Islet of Langerhans (tissue), 1 donor: Measurements from ENCODE around the gene CALCOCO2.
A peak's percentile ranks its signal among the peaks of the same experiment; 100 is the strongest.
"Not testable (repeated sequence)": the region's sequence is repeated elsewhere in the genome, so short reads cannot be mapped to it uniquely, and the experiment has no call there.

Experiments used
- FAIRE-seq: peaks from one replicate; lab custom pipeline; 2011; peaks lifted over from hg19 to GRCh38; lab: Jason Lieb, UNC

Gene CALCOCO2, protein sequence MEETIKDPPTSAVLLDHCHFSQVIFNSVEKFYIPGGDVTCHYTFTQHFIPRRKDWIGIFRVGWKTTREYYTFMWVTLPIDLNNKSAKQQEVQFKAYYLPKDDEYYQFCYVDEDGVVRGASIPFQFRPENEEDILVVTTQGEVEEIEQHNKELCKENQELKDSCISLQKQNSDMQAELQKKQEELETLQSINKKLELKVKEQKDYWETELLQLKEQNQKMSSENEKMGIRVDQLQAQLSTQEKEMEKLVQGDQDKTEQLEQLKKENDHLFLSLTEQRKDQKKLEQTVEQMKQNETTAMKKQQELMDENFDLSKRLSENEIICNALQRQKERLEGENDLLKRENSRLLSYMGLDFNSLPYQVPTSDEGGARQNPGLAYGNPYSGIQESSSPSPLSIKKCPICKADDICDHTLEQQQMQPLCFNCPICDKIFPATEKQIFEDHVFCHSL

DNA sequence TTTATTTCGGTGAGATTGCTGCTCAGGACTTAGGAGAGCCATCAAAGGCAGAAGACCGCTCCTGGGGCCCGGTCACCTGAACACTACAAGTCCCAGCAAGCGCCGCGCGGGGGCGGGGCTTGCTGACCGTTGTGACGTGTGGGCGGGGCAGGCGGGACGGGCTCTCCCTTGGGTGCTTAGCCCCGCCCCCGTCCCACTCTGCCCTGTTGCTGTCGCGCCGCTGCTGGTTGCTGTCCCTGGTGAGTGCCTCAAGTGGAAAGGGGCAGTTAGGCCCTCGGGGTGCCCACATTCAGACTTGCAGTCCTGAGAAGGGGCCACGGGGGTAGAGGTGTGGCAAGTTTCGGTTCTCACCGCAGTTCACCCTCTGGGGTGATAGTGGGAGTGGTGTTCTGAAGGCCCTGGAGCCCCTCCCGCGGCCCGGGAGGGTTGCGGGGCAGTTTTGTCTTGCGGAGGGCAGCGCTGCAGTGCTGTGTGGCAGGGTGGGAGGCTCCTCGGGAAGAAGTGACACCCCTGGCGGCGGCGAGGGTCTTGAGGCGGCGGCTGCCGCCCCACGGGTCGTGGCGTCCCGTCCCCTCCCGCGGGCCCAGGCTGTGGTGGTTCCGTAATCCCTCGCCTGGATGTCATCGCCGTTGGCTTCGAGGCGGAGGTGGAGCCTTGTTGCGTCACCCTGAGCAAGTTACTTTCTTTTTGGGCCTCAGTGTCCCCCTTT, at the start of gene CALCOCO2:
Gene CALCOCO2, plus strand, starts transcription at position 196 of the 709 bp plus-strand sequence. CDS start 10,673 bp downstream, outside the sequence.
- FAIRE-seq: no peak

DNA sequence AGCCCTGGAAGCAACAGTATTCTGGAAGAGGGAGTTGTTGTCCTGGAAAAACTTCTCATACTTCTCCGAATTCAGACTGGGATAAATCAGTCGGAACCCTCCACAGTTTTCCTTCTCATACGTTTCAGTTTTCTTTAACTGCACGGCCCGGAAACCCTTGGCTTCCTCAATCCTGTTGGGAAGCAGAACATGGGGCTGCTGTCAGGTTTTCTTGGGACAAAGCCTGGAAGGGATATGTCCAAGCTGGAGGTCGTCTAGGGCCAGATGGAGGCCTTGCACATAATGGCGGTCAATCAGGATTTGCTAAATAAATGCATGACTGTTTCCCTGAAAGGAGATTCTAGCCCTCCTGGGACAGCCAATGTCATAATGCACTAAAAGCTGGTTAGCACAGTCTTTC, 43.0 kb upstream of the CALCOCO2 start:
- FAIRE-seq: no peak

DNA sequence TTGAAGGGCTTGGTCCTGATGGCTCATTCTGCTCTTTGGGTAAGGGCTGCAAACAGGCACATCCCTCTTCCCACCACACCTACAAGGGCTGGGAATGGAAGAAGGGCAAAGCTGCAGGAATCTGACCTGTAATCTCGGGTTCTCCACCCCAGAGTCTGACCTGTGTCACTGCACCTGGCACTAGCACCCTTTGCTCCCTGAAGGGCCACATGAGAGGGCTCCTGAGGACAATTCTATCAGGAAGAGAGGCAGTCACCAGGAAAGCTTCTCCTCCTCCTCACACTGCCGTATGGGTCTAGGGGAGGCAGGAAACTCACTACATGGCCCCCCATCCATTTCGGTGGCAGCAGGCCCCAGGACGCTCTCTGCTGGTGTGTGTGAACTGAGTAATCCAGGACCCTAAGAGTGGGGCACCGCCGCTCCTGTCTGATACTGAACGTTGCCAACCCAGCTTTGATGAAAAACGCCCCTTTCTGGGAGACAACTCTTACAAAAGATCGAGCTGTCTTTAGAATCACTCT, 40.2 kb upstream of the CALCOCO2 start:
- FAIRE-seq: no peak

DNA sequence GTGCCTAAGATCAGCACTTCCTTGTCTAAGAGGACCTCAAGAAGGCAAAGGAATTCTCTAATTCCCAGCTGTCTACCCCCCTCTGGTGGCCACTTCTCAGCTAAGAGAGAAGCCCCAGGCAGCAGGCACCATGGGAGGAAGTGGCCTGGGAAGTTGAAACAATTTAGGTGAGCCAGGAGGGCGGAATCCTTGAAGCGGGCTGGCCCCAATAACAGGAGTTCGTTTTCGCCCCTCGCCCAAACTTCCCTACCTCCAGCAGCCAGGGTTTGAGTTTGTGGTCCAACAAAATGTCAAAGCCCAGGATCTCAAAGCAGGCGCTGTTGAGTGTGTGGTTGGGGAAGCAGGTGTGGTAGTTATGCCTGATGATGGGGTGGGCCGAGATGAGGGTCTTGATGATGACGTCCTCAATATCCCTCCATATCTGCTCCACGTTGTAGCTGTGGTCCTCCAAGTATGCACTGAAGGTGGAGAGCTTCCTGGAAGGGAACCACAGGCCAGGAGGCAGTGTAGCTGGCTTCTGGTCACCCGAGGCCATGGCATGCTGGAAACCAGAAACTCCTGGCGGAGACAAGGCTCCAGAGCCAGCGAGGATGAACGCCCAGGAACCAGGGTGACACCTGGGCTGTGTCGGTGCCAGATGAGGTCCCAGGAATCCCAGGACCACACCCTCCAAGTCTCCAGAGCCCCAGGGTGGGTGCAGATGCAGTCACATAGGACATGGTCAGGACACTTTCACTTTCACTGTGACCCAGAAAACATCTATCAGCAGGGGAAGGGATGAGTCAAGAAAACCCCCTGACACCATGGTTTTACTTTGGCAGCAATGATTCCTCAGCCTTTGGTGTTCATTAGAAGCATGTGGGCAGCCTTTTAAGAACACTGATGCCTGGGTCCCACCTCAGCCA, 39.5 kb upstream of the CALCOCO2 start:
- no peak for FAIRE-seq

DNA sequence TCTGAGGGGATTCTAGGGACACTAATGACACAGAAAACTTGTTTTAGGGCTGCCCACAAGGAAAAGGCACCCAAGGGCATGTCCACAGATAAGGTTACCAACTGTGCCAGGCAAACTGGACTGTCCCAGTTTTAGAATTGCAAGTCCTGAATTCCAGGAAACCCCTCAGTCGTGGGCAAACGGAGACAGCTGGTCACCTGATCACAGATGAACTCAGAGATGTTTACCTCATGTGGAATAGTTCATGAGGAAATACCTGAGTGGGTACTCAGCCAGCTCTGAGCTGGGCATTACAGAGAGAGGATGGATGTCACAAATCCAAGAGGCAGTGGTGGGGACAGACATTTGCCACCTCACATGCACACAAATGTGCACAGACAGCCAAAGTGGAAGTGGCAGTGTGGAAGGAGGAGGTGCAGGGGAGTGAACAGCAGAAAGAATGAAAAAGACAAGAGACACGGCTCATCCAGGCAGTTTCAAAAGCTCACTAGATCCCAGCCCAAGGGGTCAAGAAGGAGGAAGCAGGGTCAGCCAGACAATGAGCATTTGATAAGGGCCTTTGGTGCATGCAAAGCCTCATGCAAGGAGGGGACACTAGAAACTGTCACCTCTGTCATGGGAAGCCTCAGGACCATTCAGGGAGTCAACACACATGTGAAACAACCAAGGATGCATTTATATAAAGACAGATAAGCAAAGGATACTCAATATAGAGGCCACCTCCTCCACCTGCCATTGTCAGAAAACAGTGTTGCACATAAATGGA, 38.6 kb upstream of the CALCOCO2 start:
- no peak for FAIRE-seq

DNA sequence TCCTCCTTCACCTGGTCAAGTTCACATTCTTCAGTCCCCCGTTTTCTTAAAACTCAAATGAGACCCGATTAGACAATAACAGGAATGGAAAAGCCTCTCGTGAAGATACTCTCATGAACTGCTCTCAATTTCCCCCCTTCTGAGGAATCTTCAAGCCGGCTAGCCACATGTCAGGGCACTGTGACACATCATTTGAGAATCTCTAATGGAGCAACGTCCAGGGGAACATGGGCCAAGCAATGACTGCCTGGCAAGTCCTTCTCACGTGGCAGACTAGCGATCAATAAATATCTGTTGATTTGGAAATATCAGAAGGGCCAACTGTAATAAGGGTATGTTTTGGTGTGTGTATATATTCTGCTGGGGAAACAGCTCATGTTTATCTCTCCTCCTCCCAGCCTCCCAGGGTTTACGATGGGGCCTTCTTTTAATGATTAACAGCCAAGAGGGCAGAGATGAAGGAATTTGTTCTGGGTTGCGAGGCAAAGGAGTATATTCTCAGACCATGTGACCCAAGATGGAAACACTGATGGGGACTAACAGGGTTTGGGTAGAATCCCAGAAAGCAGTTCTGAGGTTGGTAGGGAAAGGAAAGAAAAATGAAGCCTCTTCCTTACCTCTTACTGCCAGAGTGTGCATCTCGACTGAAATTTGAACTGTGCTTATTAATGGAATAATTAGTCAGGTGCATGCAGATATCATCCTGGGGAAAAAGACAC, 35.2 kb upstream of the CALCOCO2 start:
- peak; percentile 53 for FAIRE-seq

DNA sequence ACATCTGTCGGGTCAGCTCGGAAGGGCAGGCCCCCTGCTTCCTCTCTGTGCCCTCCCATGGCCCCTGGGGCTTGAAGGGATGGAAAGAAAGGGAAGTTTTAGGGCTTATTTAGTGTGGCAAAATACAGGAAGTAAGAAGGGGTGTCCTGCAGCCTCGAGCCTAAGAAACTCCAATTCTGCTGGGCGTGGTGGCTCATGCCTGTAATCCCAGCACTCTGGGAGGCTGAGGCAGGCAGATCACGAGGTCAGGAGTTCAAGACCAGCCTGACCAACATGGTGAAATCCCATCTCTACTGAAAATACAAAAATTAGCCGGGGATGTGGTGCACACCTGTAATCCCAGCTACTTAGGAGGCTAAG, 34.7 kb upstream of the CALCOCO2 start:
- not testable (repeated sequence) for FAIRE-seq

DNA sequence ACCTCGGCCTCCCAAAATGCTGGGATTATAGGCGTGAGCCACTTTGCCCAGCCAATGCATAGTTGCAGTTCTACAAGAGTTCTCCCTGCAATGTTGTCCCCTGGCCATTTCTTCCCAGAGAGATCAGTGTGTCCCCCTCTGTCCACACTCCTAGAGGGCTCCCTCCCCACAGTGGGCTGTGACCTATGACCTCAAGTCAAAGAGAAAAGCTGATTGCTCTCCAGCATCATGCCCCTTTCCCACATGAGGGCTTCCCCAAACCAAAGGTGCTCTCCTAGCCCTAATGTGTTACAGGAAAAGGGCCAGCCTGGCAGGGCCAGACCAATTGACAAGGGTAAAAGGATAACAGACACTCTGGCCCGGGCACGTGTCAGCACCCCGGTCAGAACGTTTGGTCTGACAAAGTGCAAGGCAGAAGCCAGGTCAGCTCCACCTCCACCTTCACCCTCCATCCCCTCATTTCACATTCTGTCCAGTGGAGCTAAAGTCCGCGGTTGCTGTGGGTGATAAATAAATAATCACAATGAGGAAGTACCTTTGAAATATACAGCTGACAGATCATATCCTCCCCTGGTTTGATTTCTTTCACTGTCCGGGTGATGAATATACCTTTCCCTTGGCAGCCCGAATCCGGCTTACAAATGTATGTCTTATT, 31.6 kb upstream of the CALCOCO2 start:
- no peak for FAIRE-seq

DNA sequence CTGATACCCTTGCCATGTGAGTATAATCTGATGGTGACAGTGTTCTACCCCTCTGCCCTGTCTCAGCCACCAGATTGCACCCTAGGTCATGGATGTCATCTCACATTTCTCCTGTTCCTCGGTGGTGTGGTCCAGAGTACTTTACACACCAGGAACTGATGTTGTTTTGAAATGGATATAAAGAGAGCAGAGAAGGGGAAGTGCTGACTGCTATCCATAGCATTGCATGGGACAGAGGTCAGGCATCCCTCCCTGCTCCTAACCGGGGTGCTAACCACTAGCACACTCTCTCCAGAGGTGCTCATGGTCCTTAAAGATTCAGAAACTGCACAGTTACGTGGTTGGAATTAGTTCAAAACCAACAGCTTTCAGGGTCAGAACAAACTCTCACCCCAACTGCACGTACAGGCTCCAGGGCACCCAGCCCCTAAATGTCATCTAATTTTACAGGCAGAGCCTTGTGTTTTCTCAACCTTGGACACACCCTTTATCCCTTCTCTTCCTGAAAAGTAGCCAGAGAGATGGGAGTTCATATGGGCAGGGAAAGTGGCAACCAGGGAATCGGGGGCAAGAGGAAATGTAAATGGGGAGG, 30.1 kb upstream of the CALCOCO2 start:
- FAIRE-seq: no peak

DNA sequence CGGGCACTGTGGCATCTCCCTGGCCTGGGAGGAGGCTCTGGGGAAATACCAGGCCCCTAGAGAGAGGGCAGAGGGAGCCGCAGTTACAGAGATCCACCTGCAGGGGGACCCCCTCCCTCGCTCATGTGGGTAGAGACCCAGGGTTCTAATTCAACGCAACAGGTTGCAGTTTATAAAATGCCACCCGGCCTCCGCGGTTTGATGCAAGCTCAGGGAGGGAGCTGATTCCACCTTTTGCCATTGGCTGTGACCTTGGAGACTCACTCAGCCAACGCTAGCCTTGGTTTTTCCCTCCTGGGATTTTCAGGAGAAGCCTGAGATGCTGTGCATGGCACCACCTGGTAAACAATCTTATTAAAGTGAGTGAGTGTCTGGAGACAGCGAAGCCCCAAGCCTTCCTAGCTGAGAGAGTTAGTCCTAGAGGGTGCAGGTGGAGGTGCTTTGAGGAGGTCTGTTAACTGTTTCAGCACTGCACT, 25.9 kb upstream of the CALCOCO2 start:
- no peak for FAIRE-seq

DNA sequence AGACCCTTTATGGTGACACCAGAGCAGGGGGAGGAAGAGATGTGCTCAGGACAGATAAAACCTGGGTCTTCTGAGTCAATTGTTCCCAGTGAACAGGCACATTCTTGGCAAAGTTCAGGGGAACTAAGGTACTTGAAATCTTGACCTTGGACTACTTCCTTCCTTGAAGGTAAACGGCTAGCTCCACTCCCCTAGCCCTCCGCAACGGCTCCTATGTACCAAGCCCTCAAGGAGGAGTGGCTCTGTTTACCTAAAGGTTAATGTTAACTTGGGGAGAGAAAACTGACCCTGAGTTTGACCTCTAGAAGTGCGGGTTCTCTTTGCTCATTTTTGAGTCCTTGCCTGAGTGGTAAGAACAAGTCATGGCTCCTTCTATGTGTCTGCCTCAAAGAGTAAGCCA, 21.7 kb upstream of the CALCOCO2 start:
- FAIRE-seq: no peak

DNA sequence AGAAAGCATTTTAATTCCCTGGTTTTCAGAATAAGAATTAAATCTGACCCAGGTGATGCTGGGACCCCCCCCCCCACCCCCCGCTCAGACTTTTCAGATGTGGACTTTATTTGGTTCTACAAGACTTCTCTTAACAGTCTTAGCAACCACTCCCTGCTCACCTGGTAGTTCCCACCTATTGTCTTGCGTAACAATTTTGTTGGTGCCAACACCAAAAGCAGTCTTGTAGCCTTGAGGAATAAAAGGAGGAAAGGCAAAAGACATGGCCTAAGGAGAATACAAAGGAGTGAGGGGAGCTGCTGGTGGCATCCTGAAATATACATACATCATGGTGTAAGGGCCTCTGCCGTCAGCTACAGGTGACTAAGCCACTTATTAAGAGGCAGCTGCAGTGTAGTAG, 18.8 kb upstream of the CALCOCO2 start:
- no peak for FAIRE-seq

DNA sequence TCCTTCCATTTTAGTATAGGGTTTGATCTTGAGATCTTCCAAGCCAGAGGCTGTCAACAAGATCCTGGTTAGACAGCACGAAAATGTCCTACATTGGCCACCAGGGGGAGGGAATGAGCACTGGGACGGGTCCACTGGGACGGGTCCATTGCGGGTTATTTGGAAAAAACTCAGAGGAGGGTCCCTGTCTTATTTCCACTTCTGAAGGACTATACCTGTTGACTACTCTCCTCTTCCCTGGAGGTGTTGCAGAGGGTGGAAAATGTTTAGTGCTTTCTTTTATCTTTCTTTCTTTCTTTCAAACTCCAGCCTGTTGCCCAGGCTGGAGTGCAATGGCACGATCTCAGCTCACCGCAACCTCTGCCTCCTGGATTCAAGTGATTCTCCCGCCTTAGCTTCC, 16.3 kb upstream of the CALCOCO2 start:
- FAIRE-seq: no peak

DNA sequence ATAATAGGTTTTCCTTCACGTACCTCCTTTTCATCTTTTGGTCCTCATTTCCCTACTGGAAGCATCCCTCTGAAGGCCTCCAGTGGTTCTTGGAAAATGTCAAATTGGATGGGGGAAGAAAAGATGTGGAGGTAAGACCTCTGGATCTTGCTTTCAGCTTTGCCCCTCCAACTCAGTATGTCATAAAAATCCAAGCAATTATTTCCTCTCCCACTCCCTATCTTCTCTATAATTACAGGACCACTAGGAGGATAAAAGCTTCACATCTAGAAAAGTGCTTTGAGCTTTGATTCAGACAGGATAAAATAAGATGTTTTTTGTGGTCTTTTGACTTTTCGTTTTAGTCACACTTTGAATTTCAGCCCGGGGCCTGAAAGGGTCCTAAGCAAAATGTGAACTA, 15.5 kb upstream of the CALCOCO2 start:
- no peak for FAIRE-seq

DNA sequence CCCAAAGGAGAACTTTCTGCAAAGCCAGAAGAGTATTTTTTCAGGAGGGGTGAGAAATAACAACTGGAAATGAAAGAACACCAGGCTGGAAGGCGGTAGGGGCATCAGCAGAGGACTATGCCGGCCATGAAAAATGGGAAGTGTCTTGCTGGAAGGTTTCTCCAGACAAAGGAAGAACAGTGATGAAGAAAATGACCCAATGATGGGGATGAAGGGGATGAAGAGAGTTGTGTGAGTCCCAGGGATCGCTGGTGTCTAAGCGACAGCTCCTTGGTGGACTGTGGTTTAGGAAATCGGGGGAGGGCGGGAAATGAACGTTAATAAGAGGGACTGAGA, 14.4 kb upstream of the CALCOCO2 start:
- no peak for FAIRE-seq

DNA sequence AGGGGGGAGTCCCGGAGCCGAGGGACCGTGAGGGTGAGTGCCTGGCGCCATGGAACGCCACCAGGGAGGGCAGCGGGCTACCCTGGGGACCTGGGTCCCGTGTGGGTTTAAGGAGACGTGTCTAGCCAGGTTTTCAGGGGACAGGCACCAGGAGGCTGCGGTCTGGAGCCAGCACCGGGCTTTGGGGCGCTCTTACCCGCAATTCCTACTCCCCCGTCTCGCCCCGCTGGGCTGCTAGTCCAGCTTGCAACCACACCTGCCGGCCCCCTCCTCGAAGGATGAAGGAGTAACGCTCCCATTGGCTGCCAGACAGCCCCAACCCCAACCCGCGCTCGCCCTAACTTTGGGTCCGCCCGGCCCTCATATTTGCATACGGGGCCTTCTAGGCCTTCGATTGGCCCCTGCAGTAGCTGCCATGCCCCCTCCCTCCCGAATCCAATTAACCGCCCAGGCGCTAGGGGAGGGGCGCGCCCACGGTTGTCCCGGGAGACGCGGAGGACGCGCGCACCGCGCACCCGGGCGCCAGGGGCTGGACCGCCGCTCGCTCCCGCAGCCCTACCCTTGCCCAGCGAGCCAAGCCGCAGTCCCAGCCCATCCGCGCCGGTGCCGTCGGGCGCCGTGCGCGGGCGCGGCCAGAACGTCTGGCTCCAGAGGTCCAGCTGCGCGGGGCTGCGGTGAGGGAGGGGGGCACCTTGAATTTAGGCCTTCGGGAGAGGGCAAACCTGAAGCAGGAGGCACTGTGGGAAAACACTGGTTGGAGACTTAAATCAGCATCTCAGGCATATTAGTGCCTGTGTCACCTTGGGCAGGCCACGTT, 13.9 kb upstream of the CALCOCO2 start, which contains the start of gene TTLL6:
Gene TTLL6, minus strand, starts transcription at position 456 of the 817 bp plus-strand sequence. Its CDS starts 157 bp downstream, at position 299.
- no peak for FAIRE-seq

DNA sequence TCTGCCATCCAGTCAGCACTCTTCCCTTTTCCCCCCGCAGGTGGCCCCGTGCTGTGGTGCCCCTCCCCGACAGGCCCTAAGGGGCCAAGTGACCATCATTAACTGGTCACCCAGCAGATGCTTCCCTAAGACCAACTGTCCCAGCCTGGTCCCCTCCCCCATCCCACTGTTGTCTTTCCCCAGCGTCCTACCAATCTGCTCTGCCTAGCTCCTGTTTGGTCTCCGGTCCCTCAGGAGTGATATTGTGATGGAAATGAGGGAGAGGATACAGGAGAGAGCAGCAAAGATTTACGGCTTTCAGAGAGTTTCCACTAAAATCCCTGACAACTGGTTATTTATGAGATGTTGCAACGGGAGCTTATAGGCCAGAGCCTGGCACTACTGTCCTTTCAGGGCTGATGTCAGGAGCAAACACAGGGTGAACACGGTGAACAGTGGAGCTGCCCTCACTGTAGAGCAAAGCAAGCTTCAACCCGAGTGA, 12.4 kb upstream of the CALCOCO2 start:
- no peak for FAIRE-seq

DNA sequence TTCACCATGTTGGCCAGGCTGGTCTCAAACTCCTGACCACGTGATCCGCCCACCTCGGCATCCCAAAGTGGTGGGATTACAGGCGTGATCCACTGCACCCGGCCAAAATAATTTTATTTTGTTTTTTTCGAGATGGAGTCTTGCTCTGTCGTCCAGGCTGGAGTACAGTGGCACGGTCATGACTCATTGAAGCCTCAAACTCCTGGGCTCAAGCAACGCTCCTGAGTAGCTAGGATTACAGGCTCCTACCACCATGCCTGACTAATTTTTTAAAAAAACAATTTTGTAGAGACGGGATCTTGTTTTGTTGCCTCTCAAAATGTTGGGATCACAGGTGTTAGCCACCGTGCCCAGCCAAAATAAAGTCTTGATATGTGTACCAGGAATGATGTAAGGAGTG, 11.4 kb upstream of the CALCOCO2 start:
- FAIRE-seq: no peak

DNA sequence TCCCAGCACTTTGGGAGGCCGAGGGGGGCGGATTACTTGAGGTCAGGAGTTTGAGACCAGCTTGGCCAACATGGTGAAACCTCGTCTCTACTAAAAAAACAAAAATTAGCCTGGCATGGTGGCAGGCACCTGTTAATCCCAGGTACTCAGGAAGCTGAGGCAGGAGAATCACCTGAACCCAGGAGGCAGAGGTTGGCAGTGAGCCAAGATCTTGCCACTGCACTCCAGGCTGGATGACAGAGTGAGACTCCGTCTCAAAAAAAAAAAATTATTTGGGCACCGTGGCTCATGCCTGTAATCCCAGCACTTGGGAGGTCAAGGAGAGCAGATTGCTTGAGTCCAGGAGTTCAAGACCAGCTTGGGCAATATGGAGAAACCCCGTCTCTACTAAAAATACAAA, 9.9 kb upstream of the CALCOCO2 start:
- not testable (repeated sequence) for FAIRE-seq
